Thyroid gland (tissue), 4 donors: ENCODE results near the gene SPECC1.
A peak's percentile ranks its signal among the peaks of the same experiment; 100 is the strongest.

Experiments
- CTCF ChIP-seq, 6 experiments: fragments of 200-600 bp in 3 of 6; fragments of 450-650 bp in 3 of 6; sonication (generic) in 3 of 6; IDR thresholded peaks; one replicate each; pipeline ENCODE4 v1.5.1; 2016 to 2019; ENCODE audit warnings: antibody characterized with exemption in 6 of 6, mild to moderate bottlenecking in 2 of 6, inconsistent platforms in 1 of 6, moderate library complexity in 1 of 6
- POLR2A ChIP-seq, 2 donors: fragments of 450-650 bp; IDR thresholded peaks; one replicate each; pipeline ENCODE4 v1.6.1; 2017; ENCODE audit warnings: antibody characterized with exemption in 2 of 2, mild to moderate bottlenecking in 2 of 2, moderate library complexity in 1 of 2

- no peak for TF ChIP-seq POLR2A (IDR thresholded peaks at IDR 0.05)
- TF ChIP-seq CTCF (IDR thresholded peaks at IDR 0.05), result peak in 5 of 6 experiments; percentile 50 to 84 (median 64)
Observed at GRCh38 chr17:20226814-20227482, 217.8 kb downstream of the SPECC1 start.
